Stimulated activated naive CD8-positive, alpha-beta T cell treated with anti-CD3 and anti-CD28 coated beads, Interleukin-15, Interleukin-2, amounts not matched to agents 100 U/mL and 50 U/mL, for 24 hours (primary cell): ENCODE measurements around the gene RTCB.
"Not testable (repeated sequence)": the region's sequence is repeated elsewhere in the genome, so short reads cannot be mapped to it uniquely, and the experiment has no call there.

Experiments used
- ATAC-seq: fragments of 150-1000 bp; cut with Tn5 transposase; one replicate; pipeline ENCODE4 v1.10.0; 2021
- DNase-seq: peaks from one replicate; pipeline ENCODE4 v3.0.0; 2021

RTCB gene

DNA sequence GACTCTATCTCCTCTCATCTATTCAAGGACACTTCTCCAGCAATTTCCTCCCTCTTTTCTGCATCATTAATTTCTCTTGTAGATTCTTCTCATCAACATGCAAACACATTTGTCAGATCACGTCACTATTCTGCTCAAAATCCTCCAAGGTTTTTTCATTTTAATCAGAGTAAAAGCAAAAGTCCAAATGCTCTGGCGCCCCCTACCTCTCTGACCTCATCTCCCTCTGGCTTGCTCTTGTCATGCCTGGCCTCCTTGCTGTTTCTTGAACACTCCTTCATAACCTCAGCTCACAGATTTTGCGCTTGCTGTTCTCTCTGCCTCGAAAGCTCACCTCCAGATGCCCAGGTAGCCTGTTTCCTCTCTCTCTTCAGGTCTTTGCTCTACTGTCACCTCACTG is 22.4 kb downstream of the RTCB start:
- DNase-seq (peak; percentile 20), ATAC-seq (no peak)

DNA sequence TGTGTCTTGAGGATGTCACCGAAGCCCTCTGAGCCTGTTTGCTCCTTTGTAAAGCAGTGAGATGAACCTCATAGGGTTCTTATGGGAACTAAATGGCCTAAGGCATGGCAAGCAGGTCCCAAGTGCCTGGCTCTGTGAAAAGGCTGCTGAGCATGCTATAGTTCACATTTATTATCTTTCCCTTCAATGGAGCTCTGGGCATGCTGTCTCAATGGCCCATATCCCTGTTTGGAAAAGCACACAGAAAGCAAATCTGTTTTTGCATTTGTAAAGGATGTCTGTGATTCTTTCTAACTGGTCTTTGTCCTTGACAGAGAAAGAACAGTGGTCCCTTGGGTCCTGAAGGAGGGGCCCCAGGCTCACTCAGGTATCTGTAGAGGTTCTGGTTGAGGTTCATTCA is 26.4 kb downstream of the RTCB start:
- ATAC-seq: no peak
- DNase-seq: no peak

DNA sequence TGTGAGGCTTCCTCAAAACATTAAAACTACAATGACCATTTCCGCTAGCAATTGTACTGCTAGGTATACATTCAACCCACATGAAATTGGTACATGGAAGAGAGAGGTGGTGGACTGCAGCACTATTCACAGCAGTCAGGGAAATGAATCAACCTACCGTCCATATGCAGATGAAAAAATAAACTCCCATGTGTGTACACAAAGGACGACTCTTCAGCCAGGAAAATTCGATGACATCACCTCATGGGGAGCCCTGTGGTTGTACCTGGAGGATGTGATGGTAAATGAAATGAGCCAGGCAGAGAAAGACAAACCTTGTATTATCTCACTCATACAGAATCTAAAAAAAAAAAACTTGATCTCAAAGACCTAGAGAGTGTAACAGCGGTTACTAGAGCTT is 31.1 kb downstream of the RTCB start:
- no peak for DNase-seq
- no peak for ATAC-seq

DNA sequence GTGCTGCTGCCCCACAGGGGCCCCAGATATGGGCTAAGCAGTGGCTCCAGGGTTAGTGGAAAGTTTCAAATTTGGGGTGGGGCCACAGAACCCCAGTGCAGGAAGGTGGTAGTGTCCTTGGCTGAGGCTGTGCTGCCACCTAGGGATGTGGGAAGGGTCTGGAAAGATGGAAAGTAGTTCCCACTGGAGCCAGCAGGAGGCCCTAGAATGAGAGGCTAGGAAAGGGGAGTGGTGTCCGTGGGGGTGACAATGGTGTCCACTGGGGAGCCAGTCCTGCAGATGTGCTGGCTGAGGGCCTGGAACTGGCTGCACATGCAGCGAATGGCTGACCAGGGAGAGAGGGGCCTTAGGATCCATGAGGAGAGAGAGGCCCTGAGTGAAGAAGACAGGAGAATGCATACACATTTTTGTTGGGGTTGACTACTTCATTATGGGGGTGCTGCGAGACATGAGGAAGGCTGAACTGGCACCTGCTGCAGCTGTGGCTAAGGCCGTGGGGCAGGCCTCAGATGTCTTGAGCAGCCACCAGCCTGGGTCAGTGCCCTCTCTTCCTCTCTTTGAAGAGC is 33.3 kb downstream of the RTCB start:
- ATAC-seq (peak; percentile 19), DNase-seq (peak; percentile 13)

DNA sequence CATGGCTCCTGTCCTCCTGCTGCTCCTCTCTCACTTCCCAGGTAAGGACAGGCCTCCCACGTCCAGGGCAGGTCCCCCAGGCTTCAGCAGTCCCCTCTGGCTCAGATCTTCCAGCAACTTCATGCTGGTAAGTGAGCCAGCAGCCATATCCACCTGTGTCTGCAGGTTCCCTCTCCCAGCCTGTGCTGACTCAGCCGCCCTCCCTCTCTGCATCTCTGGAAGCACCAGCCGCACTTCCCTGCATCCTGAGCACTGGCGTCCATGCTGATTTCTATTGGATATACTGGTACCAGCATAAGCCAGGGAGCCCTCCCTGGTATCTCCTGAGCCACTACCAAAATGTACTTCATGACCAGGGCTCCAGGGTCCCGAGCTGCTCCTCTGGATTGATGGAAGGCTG is 35.4 kb downstream of the RTCB start:
- DNase-seq (no peak), ATAC-seq (no peak)

DNA sequence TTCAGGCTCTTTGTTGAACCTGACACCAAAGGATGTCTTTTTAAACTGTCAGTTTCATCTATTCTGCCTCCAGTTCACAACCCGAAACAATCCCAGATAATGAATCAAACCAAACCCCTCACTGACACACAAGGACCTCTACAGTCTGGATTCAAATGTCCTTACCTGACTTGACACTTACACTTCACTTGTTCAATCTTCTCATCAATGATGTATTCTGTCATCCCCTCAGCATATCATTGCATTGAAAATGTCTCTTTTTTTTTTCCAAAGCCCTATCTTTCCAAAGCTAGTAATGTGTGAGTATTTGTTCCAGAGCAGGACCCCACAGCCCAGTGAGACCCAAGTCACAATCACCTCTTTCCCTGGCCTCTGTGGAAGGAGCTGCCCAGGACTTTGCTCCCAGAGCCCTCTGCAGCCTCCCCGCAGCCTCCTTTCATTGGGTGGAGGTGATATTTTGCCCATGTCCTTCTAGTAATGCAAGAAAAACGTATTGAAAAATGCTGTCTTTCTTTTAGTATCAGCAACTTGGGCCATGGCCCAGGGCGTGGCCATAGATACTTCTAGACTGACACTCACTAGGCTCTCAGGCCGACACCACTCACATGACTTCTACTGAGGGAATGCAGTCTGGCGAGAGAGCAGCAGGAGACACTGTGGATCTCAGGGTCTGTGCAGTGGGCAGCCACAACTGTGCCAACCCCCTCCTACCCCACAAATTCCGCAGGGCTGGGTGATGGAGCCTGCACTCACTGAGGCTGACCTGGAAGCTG is 36.2 kb downstream of the RTCB start:
- peak; percentile 32 for ATAC-seq

DNA sequence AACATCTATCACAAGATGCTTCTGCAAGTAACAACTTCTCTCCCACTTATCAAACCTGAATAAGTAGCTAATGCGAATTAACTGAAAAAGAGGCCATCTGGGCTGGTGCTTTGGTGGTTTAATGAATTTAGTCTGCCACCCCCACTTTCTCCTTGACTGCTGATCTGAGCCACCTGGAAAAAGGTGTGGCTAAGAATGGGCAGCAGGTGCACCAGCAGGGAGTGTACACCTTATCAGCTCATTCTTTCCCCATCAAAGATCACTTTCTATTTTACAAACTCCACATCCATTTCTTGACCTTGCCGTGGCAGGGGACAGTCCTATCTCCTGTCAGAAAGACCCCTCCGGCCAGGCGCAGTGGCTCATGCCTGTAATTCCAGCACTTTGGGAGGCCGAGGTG is 47.8 kb downstream of the RTCB start:
- no peak for DNase-seq

More for the DNA sequence above, 36.2 kb downstream of the RTCB start:
- no peak for DNase-seq

DNA sequence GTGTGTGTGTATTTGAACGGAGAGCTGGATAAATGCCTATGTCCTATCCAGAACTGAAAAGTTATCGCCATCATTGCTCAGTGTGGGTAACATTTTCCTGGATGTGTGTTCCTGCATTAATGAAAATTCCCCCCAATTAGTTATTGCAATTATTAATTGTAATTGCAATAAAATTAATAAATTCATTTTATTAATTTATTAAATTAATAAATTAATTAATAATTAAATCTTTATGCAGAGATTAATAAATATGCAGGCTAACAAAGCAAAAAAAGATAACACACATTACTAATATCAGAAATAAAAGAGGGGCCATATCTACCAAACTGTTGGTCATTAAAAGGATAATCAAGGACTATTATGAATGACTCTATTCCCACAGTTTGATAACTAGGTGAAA is 50.8 kb downstream of the RTCB start:
- ATAC-seq (no peak), DNase-seq (no peak)

More for the DNA sequence above, 47.8 kb downstream of the RTCB start:
- no peak for ATAC-seq

DNA sequence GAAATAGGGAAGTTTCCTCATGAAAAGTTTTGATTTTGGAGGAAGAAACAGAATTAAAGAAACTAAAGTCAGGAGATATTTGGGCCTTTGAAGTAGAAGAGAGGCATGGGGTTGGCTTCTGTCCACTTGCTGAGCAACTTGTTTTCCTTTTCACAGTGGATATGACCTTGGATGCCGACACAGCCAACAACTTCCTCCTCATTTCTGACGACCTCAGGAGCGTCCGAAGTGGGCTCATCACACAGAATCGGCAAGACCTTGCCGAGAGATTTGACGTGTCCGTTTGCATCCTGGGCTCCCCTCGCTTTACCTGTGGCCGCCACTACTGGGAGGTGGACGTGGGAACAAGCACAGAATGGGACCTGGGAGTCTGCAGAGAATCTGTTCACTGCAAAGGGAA is 52.0 kb downstream of the RTCB start:
- not testable (repeated sequence) for ATAC-seq, DNase-seq

DNA sequence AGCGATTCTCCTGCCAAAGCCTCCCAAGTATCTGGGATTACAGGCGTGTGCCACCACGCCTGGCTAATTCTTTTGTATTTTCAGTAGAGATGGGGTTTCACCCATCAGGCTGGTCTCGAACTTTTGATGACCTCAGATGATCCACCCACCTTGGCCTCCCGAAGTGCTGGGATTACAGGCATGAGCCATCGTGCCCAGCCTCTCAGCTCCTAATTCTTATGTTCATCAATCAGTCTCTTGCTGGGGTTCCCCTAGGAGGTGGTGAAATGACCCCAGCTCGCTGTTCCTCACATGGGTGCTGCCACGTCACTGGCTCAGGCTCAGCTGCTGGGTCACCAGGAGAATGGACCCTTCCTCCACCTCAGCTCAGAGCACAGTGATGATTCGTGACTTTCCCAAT is 54.5 kb downstream of the RTCB start, which contains the start of gene RFPL3:
Gene RFPL3 (plus strand): TSS at position 301 of the 400 bp plus-strand sequence. CDS start 205 bp downstream, outside the sequence.
- not testable (repeated sequence) for ATAC-seq, DNase-seq

DNA sequence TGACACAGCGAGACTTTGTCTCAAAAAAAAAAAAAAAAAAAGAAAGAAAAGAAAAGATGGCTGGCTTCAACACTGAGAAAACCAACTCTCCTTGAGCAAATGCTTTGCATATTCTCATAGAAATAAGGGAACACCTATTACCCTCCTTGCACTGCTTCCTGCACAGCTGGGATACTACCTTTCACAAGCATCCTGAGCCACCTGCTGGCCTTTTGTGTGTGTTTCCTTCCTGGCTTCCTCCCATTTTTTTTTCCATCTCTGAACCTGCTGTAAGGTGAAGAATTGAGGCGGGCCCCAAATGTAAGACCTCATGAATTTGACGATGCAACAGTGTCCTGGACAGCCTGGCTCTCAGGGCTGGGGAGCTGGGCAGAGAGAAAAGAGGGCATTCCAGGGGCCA is 56.3 kb downstream of the RTCB start:
- ATAC-seq (no peak), DNase-seq (no peak)

DNA sequence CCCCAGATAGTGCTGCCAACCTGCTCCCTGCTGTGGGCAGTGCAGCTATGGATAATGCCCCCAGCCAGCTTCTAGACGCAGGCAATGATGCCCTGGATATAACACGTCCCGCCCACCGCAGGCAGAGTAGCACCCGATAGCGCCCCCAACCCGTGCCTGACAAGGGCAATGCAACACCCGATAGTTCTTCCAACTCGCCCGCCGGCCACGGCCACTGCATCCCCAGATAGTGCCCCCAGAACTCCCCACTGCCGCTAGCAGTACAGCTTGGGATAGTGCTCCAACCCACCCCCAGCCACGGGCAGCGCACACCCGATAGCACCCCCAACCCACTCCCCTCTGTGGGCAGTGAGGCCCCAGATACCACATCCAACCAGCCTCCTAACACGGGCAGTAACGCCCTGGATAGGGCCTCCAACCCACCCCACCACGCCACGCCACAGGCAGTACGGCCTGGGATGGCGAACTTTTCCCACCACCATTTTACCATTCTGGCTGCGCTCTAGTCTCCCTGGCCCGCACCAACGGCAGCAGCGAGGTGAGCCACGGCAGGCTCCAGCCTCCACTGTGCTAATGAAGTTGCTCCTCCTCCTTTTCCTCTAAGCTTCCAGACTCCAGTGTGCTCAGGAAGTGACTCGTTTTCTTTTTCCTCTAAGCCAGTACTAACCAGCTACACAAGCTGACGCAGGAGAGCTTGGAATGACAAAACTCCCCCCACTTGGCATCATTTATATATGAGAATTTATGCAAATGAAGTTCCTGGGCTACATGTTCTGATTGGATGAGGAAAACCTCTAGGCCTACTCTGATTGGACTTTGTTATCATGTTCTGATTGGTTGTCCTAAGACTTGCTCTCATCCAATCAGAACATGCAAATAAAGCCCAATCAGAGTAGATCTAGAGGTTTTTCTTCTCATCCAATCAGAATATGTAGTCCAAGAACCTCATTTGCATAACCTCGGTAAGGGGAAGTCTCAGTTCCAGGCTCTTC is 57.4 kb downstream of the RTCB start:
- no peak for ATAC-seq

DNA sequence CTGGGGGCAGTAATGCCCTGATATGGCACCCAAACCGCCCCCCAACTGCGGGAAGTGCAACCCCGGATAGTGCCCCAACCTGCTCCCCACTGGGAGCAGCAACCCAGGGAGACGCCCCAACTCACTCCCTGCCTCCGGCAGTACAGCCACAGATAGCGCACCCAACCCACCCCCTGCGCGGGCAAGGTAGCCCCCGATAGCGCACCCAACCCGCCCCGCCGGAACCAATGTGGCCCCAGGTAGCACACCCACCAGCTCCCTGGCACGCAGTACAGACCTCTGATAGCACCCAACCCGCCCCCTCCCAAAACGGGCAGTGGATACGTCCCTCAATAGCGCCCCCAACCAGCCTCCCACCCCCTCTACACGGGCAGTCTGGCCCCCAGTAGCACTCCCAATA is 58.2 kb downstream of the RTCB start:
- DNase-seq (no peak), ATAC-seq (no peak)

More for the DNA sequence above, 57.4 kb downstream of the RTCB start:
- DNase-seq: no peak

DNA sequence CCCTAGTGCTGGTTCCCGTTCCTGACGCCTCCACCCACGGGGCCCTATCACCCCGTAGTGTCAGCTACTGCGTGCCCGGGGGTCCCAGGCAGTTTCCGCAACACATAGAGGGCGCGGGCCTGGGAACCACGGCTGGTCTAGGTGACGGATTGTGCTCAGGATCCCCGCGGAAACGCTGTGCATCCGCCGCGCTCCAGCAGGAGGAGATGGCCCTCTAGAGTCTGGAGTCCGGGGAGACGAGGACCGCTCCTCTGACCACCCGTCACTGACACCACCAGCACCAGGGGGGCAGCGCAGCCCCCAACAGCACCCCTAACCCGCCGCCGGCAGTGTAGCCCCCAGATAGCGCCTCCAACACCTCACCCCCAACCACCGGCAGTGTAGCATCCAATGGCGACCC is 58.8 kb downstream of the RTCB start:
- DNase-seq (no peak), ATAC-seq (no peak)

DNA sequence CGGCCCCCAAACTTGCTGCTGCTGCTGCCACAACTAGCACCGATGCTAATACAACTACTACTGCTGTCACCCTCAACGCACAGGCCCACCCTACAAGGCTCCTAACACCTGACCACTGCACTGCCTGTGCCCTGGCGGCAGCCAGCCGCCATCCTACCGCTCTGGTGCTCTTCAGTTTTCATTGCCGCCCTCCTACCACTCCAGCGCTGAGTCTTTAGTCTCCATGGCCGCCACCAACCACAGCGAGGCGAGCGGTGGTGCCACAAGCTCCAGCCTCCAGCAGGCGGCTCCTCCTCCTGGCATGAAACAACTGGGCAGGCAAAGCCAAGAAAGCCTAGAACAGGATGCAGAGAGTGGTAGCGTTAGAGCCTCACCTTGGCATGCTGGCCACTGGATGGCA is 59.4 kb downstream of the RTCB start:
- DNase-seq: no peak
- no peak for ATAC-seq

DNA sequence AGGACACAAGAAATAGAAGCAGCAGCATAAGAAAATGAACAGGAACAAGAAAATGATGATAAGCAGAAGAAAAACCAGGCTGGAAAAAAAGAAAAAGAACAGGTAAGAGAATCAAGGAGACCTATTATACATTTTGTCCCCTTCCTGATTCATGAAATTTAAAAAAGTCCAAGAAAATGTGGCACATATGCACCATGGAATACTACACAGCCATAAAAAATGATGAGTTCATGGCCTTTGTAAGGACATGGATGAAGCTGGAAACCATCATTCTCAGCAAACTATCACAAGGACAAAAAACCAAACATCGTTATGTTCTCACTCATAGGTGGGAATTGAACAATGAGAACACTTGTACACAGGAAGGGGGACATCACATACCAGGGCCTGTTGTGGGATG is 60.2 kb downstream of the RTCB start:
- not testable (repeated sequence) for ATAC-seq, DNase-seq

DNA sequence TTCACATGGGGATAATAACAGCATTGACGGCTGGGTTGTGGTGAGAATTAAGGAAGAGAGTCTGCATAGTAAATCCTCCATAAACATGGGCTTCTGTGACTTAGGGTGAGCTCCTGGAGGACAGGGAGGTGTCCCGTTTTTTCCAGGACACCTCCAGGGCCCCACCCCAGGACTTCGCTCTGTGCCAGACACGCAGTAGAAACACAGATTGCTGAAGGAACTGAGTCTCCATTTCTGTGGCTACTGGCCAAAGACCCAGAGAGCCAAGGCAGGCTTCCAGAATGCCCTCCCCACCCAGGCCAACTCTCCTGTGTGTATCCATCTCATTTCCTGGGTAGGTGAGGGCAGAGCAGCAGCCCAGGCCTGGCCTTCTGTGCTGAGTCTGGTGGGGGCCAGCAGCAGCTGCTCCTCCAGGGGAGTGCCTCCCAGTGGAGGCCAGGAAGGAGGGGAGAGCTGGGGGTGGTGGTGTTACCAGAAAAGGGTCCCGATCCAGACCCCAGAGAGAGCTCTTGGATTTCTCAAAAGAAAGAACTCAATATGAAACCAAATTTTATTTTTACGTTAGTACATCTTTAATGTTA is 63.9 kb downstream of the RTCB start:
- DNase-seq (no peak), ATAC-seq (no peak)

DNA sequence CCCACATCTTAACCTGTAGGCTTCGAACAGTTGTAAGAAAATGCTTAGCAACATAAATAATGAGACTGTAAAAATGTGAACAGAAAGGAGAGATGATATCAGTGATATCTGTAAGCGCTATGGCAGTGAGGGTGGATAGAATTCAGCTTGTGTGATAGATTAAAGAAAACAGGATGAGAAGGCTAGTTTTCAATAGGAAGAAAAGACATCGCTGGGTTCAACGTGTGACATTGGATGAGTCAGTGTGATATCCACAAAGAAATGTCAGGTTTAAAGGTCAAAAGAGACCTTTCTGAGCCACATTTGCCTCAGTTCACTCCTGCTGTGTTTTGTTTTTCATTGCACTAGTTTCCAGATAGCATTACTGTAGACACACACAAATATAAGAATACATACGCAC is 68.1 kb downstream of the RTCB start:
- no peak for DNase-seq
- ATAC-seq: peak; percentile 69

DNA sequence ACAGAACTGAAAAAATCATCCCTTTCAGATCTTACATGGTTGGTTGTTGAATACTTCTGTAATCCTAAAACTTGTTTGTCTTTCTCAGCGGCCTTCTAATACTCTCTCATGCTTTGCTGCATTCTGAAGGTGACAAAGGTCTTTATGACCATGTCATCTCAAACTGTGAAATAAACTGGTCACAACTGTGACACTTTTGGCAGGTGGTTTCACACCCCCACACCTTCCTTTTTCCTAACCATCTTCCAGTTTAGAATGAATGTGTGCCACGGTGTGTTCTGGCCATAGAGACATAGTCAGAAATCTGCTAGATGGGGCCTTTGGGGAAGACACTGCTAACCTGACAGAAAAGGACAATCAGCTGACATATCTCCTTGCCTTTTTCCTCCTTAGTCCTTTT is 69.1 kb downstream of the RTCB start:
- DNase-seq: no peak
- ATAC-seq: peak; percentile 49

DNA sequence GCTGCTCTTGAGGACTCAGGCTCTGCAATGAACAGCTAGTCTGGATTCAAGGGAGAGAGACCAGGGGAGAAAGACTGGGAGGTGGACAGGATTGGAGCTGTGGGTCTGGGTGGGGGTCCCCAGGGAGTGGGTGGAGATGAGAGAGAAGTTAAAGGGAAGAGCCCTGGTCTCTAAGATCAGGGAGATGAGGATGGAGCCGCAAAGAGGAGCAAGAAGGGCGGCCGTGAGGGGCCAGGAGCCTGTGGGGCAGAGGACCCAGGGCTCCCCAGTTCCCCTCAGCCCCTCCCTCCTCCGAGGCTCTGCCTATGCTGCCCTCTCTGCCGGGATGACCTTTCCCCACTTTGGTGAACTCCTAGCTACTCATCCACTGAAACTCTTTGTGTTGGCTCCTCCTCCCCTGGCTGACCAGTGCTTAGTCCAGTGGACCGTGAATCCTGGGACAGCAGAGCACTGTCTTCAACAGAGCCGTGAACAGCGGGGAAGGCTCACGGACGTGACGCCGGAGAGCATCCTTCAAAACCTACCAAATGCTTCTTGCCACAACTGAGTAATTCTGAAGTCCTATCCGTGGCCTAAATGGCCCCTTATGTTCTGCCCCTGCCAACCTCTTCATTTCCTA is 70.8 kb downstream of the RTCB start:
- DNase-seq (no peak), ATAC-seq (no peak)

DNA sequence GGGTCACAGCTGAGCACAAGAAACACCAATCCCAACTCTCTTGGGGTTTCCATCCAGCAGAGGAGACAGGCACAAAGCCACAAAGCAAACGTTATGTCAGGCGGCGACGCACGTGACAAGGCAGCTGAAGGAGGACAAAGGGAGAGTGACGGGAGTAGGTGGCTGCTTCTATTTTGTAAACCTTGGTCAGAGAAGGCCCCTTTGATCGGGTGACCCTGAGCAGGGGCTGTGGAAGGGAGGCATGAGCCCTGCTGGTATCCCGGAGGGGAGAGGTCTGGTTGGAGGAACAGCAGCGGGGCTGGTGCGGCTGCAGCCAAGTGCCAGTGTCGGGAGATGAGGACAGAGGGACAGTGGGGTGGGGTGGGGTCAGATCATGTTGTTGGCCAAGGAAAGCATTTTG is 71.6 kb downstream of the RTCB start:
- ATAC-seq (no peak), DNase-seq (no peak)
